ENCODE data around the gene PLCB1.

GRCh38 chr20:8147476-8147875, 15.4 kb downstream of the PLCB1 start:
- TF ChIP-seq CTCF (conservative IDR thresholded peaks at IDR 0.05; ENCODE audit: low read length) = no peak
- no peak for TF ChIP-seq EZH2phosphoT487 (IDR thresholded peaks at IDR 0.05; ENCODE audit: borderline replicate concordance)
